IPS-18c (cell line): Measurements from ENCODE around the gene FOS.
"Not testable (repeated sequence)": the region's sequence is repeated elsewhere in the genome, so short reads cannot be mapped to it uniquely, and the experiment has no call there.

Experiments
- H3K4me3 ChIP-seq: 2 replicates; pipeline ENCODE4 v1.7.0; 2013; ENCODE audit warnings: low read depth, mild to moderate bottlenecking, low read length, moderate library complexity; ENCODE audit not compliant: insufficient read depth
- H3K9me3 ChIP-seq: one replicate; pipeline ENCODE4 v1.6.1; 2013; ENCODE audit warnings: mild to moderate bottlenecking, low read length, moderate library complexity; ENCODE audit not compliant: control insufficient read depth, insufficient read depth

Gene FOS

GRCh38 chr14:75299059-75299458 lies 20.4 kb downstream of the FOS start:
- Histone ChIP-seq H3K9me3 (no peaks in the 10 kb centered on the region), H3K4me3 (no peak overlapping the region)

- no peak overlapping the region for H3K4me3 ChIP-seq
- no peaks in the 10 kb centered on the region for H3K9me3 ChIP-seq
These were observed 20.9 kb downstream of the FOS start for GRCh38 chr14:75299576-75299975.

GRCh38 chr14:75301666-75302325 lies 23.2 kb downstream of the FOS start:
- Histone ChIP-seq H3K9me3 (no peaks in the 10 kb centered on the region), H3K4me3 (no peak overlapping the region)

GRCh38 chr14:75303381-75303789 lies 24.8 kb downstream of the FOS start:
- Histone ChIP-seq H3K9me3 (no peaks in the 10 kb centered on the region), H3K4me3 (no peak overlapping the region)

- H3K4me3 ChIP-seq, H3K9me3 ChIP-seq: not testable (repeated sequence)
These were observed 27.8 kb downstream of the FOS start for GRCh38 chr14:75306410-75306809.

GRCh38 chr14:75306927-75307699 lies 28.5 kb downstream of the FOS start:
- H3K9me3 ChIP-seq: no peaks in the 10 kb centered on the region

GRCh38 chr14:75307700-75308379 lies 29.2 kb downstream of the FOS start:
- H3K4me3 ChIP-seq: no peak overlapping the region

More at GRCh38 chr14:75306927-75307699, 28.5 kb downstream of the FOS start:
- H3K4me3 ChIP-seq: no peak overlapping the region

GRCh38 chr14:75308991-75309390 lies 30.4 kb downstream of the FOS start:
- H3K4me3 ChIP-seq, H3K9me3 ChIP-seq: not testable (repeated sequence)

More at GRCh38 chr14:75307700-75308379, 29.2 kb downstream of the FOS start:
- H3K9me3 ChIP-seq: no peaks in the 10 kb centered on the region

GRCh38 chr14:75309561-75309960 lies 30.9 kb downstream of the FOS start:
- not testable (repeated sequence) for H3K9me3 ChIP-seq, H3K4me3 ChIP-seq

- no peaks in the 10 kb centered on the region for H3K9me3 ChIP-seq
- no peak overlapping the region for H3K4me3 ChIP-seq
These were observed 31.9 kb downstream of the FOS start for GRCh38 chr14:75310295-75311111.

GRCh38 chr14:75311356-75311755 lies 32.7 kb downstream of the FOS start:
- Histone ChIP-seq H3K9me3 (no peaks in the 10 kb centered on the region), H3K4me3 (no peak overlapping the region)

GRCh38 chr14:75312341-75312740 lies 33.7 kb downstream of the FOS start:
- Histone ChIP-seq H3K4me3 (no peak overlapping the region), H3K9me3 (no peaks in the 10 kb centered on the region)

- no peaks in the 10 kb centered on the region for H3K9me3 ChIP-seq
- H3K4me3 ChIP-seq: no peak overlapping the region
These were observed 34.7 kb downstream of the FOS start for GRCh38 chr14:75313294-75313693.

GRCh38 chr14:75315144-75315543 lies 36.5 kb downstream of the FOS start:
- Histone ChIP-seq H3K9me3 (no peaks in the 10 kb centered on the region), H3K4me3 (no peak overlapping the region)

GRCh38 chr14:75317148-75317547 lies 38.5 kb downstream of the FOS start:
- H3K4me3 ChIP-seq: no peak overlapping the region
- no peaks in the 10 kb centered on the region for H3K9me3 ChIP-seq

GRCh38 chr14:75318353-75318752 lies 39.7 kb downstream of the FOS start:
- Histone ChIP-seq H3K4me3 (no peak overlapping the region), H3K9me3 (no peaks in the 10 kb centered on the region)

GRCh38 chr14:75319021-75319420 lies 40.4 kb downstream of the FOS start:
- H3K4me3 ChIP-seq: no peak overlapping the region
- no peaks in the 10 kb centered on the region for H3K9me3 ChIP-seq
